Left hindlimb (tissue), 1 donor: ENCODE results near the gene NINL.
"Not testable (repeated sequence)": the region's sequence is repeated elsewhere in the genome, so short reads cannot be mapped to it uniquely, and the experiment has no call there.

Experiments
- DNase-seq: peaks from one replicate; pipeline ENCODE4 v3.0.0-alpha.2; 2018

NINL gene

DNA sequence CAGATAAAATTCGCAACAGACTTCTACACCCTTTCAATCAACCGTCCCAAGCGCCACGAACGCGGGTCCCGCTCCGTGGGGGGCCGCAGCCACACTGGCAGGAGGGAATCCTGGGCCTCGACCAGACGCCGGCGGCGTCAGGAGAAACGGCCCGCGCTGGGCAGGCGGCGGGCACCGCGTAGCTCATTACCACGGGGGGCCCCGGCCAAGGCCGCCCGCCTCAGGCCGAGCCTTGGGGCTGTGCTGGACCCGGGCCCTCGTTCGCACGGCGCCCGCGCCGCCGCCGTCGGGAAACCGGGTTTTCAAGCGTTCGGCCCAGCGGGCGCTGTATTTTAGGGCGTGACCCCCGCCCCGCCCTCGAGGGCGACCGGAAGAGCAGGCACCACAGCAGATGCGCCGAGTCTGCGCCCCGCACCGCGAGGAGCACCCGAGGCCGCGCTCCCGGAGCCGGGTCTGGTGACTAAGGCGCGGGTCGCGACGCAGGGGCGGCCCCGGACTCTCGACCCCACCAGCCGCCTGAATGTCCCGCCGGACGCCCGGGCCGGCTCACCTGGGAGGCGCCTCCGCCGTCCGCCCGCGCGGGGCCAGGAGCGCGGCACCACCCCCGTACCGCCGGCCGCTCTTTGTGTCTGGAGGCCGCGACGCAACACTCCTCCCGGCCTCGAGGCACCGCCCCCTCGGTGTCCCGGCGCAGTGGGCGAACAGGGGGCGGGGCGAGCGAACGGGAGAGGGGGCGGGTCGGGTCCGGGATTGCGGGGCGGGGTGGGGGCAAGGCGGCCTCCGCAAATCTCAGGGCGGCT lies at the start of gene NINL:
NINL (minus strand) TSS at position 627 of the 800 bp plus-strand sequence. CDS start 58,944 bp downstream, outside the sequence.
- DNase-seq, result peak; percentile 83

DNA sequence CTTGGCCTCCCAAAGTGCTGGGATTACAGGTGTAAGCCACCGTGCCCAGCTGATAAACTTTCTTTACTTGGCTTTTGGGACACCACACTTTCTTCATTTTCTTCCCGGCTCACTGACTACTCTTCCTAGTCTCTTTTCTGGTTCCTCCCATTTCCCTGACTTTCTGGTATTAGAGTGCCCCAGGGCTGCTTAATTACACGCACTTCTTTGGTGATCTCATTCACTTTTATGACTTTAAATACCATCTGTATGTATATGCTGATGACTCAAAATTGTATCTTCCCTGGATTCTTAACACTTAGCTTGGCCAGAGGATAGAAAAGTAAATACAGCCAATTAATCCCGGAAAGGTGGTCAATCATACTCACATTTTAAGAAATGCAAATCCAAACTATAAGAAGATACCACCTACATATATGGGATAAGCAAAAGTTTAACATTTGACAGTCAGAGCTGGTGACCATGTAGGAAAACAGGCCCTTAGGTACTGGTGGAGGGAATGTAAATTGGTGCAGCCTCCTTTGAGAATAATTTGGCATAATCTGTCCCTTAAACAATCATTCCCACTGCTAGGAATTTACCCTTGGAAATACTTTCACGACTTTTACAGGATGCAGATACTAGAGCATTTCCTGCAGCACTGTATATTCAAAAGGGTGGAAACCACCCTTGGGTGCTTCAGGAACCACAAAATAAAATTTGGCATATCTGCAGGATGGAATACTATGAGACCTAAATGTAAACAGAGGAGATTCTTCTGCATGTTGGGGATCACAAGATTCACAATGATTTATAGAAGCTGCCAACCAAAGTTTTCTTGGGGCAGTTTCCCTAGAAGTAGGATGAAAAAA lies 47.8 kb upstream of the NINL start:
- DNase-seq, result no peak

DNA sequence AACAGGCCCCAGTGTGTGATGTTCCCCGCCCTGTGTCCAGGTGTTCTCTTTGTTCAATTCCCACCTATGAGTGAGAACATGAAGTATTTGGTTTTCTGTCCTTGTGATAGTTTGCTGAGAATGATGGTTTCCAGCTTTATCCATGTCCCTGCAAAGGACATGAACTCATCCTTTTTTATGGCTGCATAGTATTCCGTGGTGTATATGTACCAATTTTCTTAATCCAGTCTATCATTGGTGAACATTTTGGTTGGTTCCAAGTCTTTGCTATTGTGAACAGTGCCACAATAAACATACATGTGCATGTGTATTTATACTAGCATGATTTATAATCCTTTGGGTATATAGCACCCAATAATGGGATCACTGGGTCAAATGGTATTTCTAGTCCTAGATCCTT lies 45.3 kb upstream of the NINL start:
- not testable (repeated sequence) for DNase-seq

DNA sequence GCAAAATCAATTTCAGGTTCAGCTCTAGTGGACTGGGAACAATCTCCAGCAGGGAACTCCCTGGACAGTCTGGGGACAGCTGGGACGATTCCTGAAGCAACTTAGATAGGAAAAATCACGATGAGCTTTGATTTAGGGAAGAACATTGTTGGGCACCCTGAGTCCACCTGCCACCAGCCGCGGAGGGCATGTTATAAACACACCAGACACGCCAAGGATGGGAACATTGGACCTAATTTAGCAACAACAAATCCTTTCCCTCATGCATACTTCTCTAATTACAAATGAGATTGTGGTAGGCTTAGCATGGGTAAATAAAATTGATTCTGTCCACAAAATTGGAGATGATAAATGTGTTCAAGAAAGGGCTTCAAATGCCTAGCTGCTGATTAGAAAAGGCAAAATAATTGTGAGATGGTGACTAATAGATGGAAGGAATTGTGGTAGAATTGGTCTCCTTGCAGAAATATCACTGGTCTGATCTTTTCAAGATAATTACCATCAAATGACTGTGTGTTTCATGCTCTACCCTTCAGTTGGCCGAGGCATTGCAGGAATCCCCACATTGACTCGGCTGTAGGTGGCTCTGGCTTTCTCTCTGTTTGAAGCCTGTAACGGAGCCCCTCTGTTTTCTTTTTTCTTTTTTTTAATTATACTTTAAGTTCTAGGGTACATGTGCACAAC lies 44.6 kb upstream of the NINL start:
- no peak for DNase-seq

DNA sequence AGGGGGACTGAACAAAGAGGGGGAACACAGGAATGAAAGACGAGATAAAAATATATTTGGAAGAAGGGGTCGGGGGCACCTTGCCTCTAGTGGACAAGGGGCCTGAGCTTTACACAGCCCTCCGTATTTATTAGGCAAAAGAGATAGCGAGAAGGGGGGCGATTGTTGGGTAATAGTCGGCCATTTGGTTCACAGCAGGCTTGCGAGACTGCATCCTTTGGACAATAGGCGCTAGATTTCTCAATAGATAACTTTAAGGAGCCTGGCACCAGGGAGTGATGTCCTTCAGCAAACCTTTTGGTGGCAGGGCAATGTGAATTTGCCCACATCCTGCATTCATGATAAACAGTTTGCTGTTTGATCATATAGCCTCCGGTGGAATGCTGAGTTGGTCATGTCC lies 41.4 kb upstream of the NINL start:
- DNase-seq, result no peak

DNA sequence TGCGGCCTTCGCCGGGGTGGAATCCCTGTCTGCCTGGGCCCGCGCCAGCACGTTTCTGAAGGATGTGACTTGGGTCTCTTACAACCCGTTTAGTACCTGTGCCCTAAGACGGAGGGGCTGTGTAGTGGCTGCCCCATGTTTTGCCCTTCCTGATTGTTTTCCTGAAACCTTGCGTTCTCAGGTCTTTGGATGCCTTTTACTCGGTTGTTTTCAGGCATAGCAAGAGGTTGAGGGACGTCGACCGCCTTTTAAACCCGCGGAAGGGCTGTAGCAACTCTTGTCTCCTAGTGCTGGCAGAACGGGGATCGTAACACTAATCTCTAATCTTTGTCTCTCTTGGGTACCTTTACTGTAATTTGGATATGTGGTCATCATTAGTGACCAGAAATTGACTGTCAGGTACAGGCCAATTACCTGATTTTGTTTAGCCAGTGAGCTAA lies 39.2 kb upstream of the NINL start:
- DNase-seq, result no peak

DNA sequence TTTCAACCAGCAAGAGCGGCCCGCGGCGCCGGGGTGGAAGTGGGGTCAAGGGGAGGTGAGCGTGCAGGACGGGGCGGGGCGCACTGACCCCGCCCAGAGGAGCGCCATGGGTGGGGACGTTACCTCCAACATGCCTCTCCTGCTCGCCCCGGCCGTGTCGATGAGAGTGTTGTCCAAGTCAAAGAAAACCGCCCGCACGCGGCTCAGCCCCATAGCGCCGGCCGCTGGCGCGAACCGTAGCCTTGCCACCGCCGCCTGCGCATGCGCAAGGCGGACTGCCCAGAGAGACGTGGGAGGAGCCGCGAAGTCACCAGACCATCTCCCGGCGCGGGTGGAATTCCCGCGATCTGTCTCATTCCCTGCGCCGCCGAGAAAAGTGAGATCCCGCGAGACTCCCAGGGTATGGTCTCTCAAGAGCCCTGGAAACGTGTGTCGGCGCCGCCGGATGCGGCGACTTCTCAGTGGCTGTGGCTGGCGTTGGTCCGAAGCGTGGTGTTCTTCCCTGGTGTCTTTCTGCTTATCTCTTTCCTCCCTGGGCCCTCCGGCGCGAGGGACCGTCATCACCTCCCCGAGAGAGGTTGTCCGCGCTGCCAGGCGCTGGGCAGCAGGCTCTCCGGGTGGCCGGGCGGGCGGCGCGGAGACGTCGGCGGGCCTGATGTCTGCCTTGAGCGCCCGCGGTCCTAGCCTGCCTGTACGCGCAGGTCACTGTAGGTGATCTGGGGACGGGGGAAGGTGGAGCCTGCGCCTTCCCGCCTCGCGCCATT lies 38.6 kb upstream of the NINL start, which contains the start of gene NANP:
NANP (minus strand) TSS at position 279 of the 764 bp plus-strand sequence; CDS start at position 213, 66 bp downstream.
- DNase-seq, result peak; percentile 98

DNA sequence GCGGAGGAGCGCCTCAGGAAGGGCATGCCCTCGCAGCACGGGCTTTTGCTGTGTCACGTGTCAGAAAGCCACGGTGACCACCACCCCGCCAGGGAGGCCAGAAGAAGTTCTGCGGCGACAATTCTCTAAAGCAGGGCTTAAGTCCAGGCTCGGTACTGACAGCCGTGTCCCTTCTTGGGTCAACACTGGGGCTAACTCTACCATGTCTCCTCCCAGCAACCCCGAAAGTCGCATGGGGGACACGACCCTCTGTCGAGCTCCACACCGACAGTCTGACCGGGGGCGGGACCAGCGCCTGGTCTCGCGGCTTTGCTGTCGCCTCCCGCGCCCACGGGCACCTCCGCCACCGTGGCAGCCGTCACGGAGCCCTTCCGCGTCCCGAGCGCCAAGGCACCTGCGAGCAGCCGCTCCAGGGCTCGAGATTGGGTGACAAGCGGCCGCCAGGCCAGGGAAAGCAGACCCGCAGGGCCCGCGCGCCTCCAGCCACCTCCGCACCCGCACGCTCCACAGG lies 37.9 kb upstream of the NINL start:
- DNase-seq, result peak; percentile 60

DNA sequence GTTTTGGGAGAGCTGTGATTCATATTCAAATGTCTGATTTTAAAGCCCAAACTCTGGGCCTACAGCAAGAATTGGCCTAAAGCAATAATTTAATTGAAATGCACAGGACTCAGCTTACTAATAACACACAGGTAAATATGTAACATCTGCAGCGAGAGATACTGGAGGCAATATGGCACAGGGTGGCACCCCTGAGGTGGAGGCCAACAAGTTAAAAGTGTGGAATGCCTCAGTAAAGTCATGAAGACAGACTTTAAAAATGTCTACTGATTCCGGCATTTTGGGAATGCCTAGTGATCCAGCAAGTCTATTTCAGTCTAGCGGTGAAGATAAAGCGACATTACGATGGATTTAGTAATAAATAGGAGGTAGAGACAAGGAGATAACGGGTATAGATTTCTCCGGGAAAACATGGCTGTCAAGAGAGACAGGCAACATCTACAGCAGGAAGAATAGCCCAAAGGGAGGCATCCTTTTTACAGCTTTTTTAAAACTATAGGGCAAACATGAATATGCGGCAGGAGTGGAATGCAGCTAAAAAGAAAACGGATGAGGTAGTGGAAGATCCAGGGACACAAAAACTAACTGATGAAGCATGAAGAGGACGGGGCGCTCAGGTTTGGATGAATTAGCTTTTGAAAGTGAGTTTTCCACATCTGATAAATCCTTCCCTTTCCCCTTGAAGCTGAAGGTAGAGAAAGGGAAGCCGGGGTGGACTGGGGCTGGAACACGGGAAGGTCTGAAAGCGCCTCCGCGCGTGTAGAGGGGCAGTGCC lies 37.3 kb upstream of the NINL start:
- no peak for DNase-seq

DNA sequence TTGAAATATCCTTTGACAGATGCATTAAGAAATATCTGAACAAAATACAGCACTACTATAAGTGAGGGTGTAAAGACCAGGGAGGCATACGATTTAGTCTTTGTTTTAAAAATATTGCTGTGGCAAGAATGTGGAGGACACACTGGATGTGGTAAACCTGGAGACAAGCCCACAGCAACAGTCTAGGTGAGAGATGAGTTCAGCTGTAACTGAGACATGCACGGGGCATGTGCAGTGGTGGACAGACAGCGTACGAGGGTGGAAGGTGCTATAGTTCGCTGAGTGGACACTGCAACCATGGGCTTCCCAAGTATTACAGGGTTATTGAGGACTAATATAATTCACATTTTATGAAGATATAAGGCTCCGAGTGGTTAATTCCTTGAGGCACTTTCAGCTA lies 36.7 kb upstream of the NINL start:
- DNase-seq, result no peak

DNA sequence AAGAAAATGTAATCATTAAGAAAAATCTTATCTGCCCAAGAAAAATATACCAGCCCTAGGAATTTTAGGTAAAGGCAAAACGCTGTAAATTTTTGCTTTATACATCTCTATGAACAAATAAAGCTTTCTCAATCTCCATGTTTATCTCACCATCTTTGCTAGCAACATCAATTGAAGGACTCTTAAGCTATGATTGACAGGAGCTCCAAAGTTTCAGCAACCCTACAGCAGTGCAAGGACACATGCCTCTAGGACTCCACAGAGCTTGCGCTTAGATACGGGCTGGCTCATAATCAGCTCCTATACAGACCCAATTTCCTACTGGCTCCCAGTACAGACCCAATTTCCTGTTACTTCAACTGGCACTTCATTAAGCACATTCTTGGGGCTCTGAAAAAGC lies 34.2 kb upstream of the NINL start:
- no peak for DNase-seq

DNA sequence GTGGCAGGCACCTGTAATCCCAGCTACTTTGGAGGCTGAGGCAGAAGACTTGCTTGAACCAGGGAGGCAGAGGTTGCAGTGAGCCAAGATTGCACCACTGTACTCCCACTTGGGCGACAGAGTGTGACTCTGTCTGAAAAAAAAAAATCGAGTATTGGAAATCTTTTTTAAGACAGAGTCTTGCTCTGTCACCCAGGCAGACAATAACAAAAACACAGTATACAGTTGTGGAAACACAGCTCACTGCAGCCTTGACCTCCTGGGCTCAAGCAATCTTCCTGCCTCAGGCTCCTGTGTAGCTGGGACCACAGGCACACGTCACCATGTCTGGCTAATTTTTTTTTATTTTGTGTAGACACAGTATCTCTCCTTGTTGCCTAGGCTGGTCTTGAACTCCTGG lies 23.4 kb upstream of the NINL start:
- no peak for DNase-seq

DNA sequence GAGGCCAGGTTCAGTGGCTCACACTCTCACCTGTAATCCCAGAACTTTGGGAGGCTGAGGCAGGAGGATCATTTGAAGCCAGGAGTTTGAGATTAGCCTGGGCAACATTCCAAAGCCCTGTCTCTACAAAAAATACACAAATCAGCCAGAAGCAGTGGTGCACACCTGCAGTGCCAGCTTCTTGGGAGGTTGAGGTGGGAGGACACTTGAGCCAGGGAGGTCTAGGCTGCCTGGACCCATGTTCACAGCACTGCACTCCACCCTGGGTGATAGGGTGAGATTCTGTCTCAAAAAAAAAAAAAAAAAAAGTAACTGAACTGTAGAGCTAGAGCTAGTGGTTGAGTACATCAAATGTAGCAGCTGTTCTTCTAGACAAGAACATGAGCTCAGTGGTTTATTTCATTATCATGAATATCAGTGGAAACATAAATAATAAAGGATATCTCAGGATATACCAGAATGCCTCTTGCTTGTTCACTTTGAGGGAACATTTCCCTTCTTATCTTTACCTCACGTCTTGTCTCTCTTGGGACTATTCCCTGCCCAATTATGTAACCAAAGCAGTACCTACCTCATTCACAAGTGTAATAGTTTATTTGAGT lies 20.9 kb upstream of the NINL start:
- no peak for DNase-seq

DNA sequence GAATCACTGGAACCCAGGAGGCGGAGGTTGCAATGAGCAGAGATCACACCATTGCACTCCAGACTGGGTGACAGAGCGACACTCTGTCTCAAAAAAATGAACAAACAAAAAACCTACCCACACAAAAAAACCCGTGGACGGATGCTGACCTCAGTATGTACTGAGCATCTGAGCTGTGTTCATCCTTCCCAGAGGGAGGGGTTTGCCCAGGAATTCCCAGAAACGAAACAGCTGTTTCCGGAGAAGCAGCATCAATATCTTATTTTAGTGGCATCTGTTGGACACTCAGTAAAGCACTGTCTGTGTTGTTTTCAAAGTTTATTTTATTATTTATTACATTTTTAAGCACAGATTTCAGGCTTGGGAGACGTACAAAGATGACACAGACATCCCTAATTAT lies 19.8 kb upstream of the NINL start:
- DNase-seq, result no peak

DNA sequence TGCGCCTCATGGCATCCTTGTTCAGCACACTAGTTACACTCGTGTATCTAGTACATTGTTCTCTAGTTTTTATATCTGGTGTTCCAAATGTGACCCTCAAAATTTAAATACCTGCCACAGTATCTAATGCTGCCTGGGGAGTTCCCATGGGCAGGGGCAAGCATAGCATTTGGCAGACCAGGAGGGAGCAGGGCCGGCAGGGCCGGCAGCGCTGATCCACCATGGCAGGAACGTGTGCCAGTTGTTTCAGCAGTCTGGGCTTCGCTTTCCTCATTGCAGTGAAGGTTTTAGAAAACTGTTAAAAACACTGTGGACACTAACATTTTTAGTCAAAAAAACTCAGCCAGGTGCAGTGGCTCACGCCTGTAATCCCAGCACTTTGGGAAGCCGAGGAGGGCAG lies 19.3 kb upstream of the NINL start:
- DNase-seq, result no peak

DNA sequence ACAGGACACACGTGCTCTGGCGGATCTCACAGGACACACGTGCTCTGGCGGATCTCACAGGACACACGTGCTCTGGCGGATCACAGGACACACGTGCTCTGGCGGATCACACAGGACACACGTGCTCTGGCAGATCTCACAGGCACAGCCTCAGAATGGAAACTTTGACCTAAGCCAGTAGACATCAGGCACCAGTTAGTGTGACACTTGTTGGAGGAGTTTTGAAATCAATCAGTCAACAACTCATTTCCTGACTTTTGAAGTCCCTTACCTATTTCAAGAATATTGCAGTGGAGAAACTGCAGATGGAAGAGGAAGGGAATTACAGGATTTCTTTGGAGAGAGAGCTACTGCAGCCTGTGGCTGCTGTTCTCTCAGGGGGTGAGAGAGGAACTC lies 17.6 kb upstream of the NINL start:
- not testable (repeated sequence) for DNase-seq

DNA sequence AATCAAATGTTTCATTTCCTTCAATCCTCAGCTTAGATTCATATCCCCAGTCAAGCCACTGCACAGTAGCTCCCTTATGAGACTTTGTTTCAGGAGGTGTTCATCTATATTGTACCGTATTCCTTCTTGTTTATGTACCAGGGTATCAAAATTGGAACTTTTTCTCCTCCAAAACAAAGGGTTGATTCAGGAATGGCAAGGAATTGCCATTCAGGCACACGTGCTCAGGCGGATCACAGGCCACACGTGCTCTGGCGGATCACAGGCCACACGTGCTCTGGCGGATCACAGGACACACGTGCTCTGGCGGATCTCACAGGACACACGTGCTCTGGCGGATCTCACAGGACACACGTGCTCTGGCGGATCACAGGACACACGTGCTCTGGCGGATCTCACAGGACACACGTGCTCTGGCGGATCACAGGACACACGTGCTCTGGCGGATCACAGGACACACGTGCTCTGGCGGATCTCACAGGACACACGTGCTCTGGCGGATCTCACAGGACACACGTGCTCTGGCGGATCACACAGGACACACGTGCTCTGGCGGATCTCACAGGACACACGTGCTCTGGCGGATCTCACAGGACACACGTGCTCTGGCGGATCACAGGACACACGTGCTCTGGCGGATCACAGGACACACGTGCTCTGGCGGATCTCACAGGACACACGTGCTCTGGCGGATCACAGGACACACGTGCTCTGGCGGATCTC lies 17.0 kb upstream of the NINL start:
- not testable (repeated sequence) for DNase-seq

DNA sequence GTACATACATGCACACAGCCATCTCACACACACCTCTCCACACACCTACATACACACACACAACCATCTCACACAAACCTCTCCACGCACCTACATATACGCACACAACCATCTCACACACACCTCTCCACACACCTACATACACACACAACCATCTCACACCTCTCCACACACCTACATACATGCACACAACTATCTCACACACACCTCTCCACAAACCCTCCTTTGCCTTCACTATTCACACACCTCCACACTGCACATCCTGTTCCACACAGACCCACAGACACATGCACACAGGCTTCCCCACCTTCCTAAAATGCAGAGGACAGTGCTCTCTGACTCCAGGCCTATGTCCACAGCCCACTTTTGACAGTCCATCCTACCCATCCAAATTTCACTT lies 16.3 kb upstream of the NINL start:
- DNase-seq, result no peak

DNA sequence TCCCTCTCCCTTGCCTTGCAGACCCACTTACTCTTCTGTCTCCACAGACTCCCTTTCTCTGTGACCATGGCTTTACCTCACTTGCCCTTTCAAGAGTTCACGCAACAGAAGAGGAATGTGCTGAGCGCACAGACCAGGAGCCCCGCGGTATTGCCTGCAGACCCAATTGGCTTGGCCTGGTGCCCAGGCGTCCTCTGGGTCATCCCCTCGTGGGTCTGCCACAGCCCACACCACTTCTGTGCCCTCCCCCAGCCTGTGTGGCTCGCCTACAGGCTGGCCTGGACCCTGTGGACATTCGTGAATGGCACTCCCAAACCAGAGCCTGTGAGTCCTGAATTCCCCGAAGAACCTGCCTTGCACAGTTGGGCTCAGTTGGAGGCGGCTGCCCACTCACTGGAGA lies 15.3 kb upstream of the NINL start:
- no peak for DNase-seq

DNA sequence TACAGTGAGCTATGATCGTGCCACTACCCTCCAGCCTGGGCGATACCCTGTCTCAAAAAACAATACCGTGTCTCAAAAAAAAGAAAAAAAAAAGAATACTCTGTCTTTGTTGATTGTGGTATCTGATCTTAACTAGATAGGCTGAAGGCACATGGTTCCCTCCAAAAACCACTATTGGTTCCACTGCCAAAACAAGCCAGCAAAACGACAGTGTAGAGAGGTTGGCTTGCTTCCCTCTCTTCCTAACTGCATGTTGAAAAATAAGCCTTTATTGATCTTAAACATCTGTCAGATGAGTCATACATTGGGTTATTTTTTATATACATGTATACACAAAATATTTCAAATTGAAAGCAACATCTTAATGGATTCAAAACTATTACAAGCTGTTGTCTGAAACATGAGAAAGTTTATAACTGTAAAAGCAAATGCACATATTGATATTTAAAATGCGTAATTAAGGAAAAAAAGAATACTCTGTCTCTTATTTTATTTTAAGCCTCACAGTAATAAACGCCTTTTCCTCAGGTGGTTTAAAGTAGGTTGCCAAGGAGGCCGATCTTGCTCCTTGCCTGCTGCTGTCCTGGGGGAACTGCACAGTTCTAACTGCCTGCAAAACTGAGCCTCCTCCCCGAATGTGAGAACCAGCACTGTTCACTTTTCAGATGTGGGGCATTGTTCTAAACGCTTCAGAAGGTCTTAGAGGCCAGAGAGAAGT lies 7.0 kb upstream of the NINL start:
- DNase-seq, result no peak
